ENCODE data around the gene METTL8.
A peak's percentile ranks its signal among the peaks of the same experiment; 100 is the strongest.

Gene METTL8

GRCh38 chr2:171420728-171421563, 12.8 kb downstream of the METTL8 start:
- no peaks in the 10 kb centered on the region; the same call in 1 of the 2 replicates for H3F3A ChIP-seq (ENCODE audit: low read depth)
- no peaks in the 10 kb centered on the region for H3K27me3 ChIP-seq (ENCODE audit: insufficient read depth, low read length, poor library complexity, severe bottlenecking)
- H3K9me3 ChIP-seq (ENCODE audit: insufficient read depth, low read depth, low read length) = peaks cover 24% of the 10 kb centered on the region; the same call in 1 of the 2 replicates
- peak overlapping the region; percentile 39 for H3K4me2 ChIP-seq (ENCODE audit: low read depth, low read length, poor library complexity, severe bottlenecking)
- H3K9ac ChIP-seq (ENCODE audit: low read depth, low read length, poor library complexity, severe bottlenecking) = no peak overlapping the region
- TF ChIP-seq EZH2phosphoT487 (IDR thresholded peaks at IDR 0.05; ENCODE audit: borderline replicate concordance) (no peak), CTCF (conservative IDR thresholded peaks at IDR 0.05; ENCODE audit: low read length) (no peak)
- no peaks in the 10 kb centered on the region for H4K20me1 ChIP-seq (ENCODE audit: insufficient read depth, low read length, poor library complexity, severe bottlenecking)
- H3K36me3 ChIP-seq (ENCODE audit: insufficient read depth, low read length) = 0 out of 2 replicates have a peak, but pooled peaks cover 4% of the 10 kb centered on the region
- peaks cover 16% of the 10 kb centered on the region for H3K4me1 ChIP-seq (ENCODE audit: insufficient read depth, low read length, poor library complexity, severe bottlenecking)
- H2AFZ ChIP-seq (ENCODE audit: low read length) = no peak overlapping the region
- no peaks in the 10 kb centered on the region for H3K79me2 ChIP-seq (ENCODE audit: insufficient read depth, low read length)
- no peaks in the 10 kb centered on the region for H3K9me2 ChIP-seq (replicated peaks; ENCODE audit: low read depth, low read length)
- H3K4me3 ChIP-seq (ENCODE audit: low read length, poor library complexity, severe bottlenecking) = no peak overlapping the region

- Histone ChIP-seq H3K79me2 (ENCODE audit: insufficient read depth, low read length) (no peaks in the 10 kb centered on the region), H3K9ac (ENCODE audit: low read depth, low read length, poor library complexity, severe bottlenecking) (no peak overlapping the region)
These were observed 14.5 kb downstream of the METTL8 start for GRCh38 chr2:171419333-171419732.

More at GRCh38 chr2:171419333-171419732, 14.5 kb downstream of the METTL8 start:
- H3K4me1 ChIP-seq (ENCODE audit: insufficient read depth, low read length, poor library complexity, severe bottlenecking) = peaks cover 20% of the 10 kb centered on the region
- no peaks in the 10 kb centered on the region for H4K20me1 ChIP-seq (ENCODE audit: insufficient read depth, low read length, poor library complexity, severe bottlenecking)
- no peak for TF ChIP-seq CTCF (conservative IDR thresholded peaks at IDR 0.05; ENCODE audit: low read length)
- TF ChIP-seq EZH2phosphoT487 (IDR thresholded peaks at IDR 0.05; ENCODE audit: borderline replicate concordance) = no peak
- no peak overlapping the region for H3K4me2 ChIP-seq (ENCODE audit: low read depth, low read length, poor library complexity, severe bottlenecking)
- no peaks in the 10 kb centered on the region for H3K27me3 ChIP-seq (ENCODE audit: insufficient read depth, low read length, poor library complexity, severe bottlenecking)
- no peaks in the 10 kb centered on the region for H3K9me2 ChIP-seq (replicated peaks; ENCODE audit: low read depth, low read length)
- H3F3A ChIP-seq (ENCODE audit: low read depth) = no peaks in the 10 kb centered on the region; the same call in 1 of the 2 replicates
- no peak overlapping the region for H3K4me3 ChIP-seq (ENCODE audit: low read length, poor library complexity, severe bottlenecking)
- no peak overlapping the region for H2AFZ ChIP-seq (ENCODE audit: low read length)
- 0 out of 2 replicates have a peak, but pooled peaks cover 4% of the 10 kb centered on the region for H3K36me3 ChIP-seq (ENCODE audit: insufficient read depth, low read length)
- peaks cover 16% of the 10 kb centered on the region; the same call in 1 of the 2 replicates for H3K9me3 ChIP-seq (ENCODE audit: insufficient read depth, low read depth, low read length)
